A549 (cell line): ENCODE data around the gene KLK10. TPM values are rescaled to one million over a fixed set of nuclear protein-coding genes. Genes with fewer than 3 reads are reported as not detected.

Source experiments
- ATAC-seq, 2 experiments: fragments of 200-7000 bp in 1 of 2; fragments of >200 bp in 1 of 2; cut with Nextera tagmentation in 1 of 2; cut with Tn5 transposase in 1 of 2; 3 replicates each; pipeline versions ENCODE4 v1.8.0 to v1.9.1; 2018 to 2020; ENCODE audit warnings: mild to moderate bottlenecking in 1 of 2, moderate library complexity in 1 of 2
- CTCF ChIA-PET: fragments of 300-600 bp; sonication (Branson Sonifier 250); formaldehyde crosslinking; extraction: SDS; loops from one replicate; lab custom pipeline; 2021; ENCODE audit warnings: antibody characterized with exemption, inconsistent platforms; lab: Yijun Ruan, JAX
- POLR2A ChIA-PET: fragments of 350-600 bp; formaldehyde crosslinking; extraction: SDS; loops from one replicate; lab custom pipeline; 2021; ENCODE audit warnings: antibody characterized with exemption, inconsistent platforms; lab: Yijun Ruan, JAX
- DNase-seq, 2 experiments: peaks; one replicate each; pipeline versions ENCODE4 v3.0.0 to v3.0.0-alpha.2; 2011 to 2016; ENCODE audit warnings: low read depth in 1 of 2, low spot score in 1 of 2
- FAIRE-seq: peaks from 2 replicates; lab custom pipeline; 2011; peaks lifted over from hg19 to GRCh38; lab: Jason Lieb, UNC
- H3K27ac ChIP-seq, 2 experiments: fragments of >200 bp; sonication (Bioruptor Twin); formaldehyde crosslinking; 3 replicates each; pipeline ENCODE4 v1.5.1; 2016 to 2017
- H3K4me1 ChIP-seq: fragments of >200 bp; sonication (Bioruptor Twin); formaldehyde crosslinking; 3 replicates; pipeline ENCODE4 v1.6.1; 2016
- H3K4me2 ChIP-seq: fragments of >200 bp; sonication (Bioruptor Twin); formaldehyde crosslinking; 3 replicates; pipeline ENCODE4 v1.6.1; 2016
- H3K4me3 ChIP-seq: fragments of >200 bp; sonication (Bioruptor Twin); formaldehyde crosslinking; 3 replicates; pipeline ENCODE4 v1.5.1; 2016
- H3K9me3 ChIP-seq: fragments of >200 bp; sonication (Bioruptor Twin); formaldehyde crosslinking; 3 replicates; pipeline ENCODE4 v1.6.1; 2016
- CBX2 ChIP-seq: fragments of 200-600 bp; sonication (generic); IDR thresholded peaks from 2 replicates; pipeline ENCODE4 v1.6.1; 2016; ENCODE audit warnings: low read depth, mild to moderate bottlenecking, borderline replicate concordance
- CEBPB ChIP-seq, 2 experiments: fragments of >200 bp in 1 of 2; sonication (Bioruptor Twin) in 1 of 2; formaldehyde crosslinking in 1 of 2; IDR thresholded peaks; 2 replicates each; pipeline ENCODE4 v1.6.1; 2012 to 2016
- CHD2 ChIP-seq: fragments of 150-350 bp; IDR thresholded peaks from 2 replicates; pipeline ENCODE4 v1.6.1; 2014; ENCODE audit warnings: low read length; ENCODE audit not compliant: partially characterized antibody
- EHMT2 ChIP-seq: fragments of 200-600 bp; sonication (generic); IDR thresholded peaks from 2 replicates; pipeline ENCODE4 v1.6.1; 2016; ENCODE audit warnings: antibody characterized with exemption, low read depth, mild to moderate bottlenecking, moderate library complexity
- ESRRA ChIP-seq: fragments of 150-350 bp; IDR thresholded peaks from 2 replicates; pipeline ENCODE4 v1.6.1; 2014; ENCODE audit warnings: mild to moderate bottlenecking, low read length, borderline replicate concordance
- HDAC2 ChIP-seq: fragments of 200-600 bp; sonication (generic); IDR thresholded peaks from 2 replicates; pipeline ENCODE4 v1.6.1; 2016
- HEYL ChIP-seq: fragments of 250-450 bp; sonication (Bioruptor Pico); IDR thresholded peaks from 2 replicates; pipeline ENCODE4 v1.8.0; 2021; ENCODE audit warnings: mild to moderate bottlenecking, moderate library complexity
- HOXB13 ChIP-seq: fragments of 250-450 bp; sonication (Bioruptor Pico); IDR thresholded peaks from 2 replicates; pipeline ENCODE4 v1.5.0; 2020; ENCODE audit warnings: low read depth, mild to moderate bottlenecking, moderate library complexity
- JUNB ChIP-seq: fragments of >200 bp; sonication (Bioruptor Twin); formaldehyde crosslinking; IDR thresholded peaks from 2 replicates; pipeline ENCODE4 v1.6.1; 2016
- MYC ChIP-seq: IDR thresholded peaks from 2 replicates; pipeline ENCODE4 v1.6.1; 2012; ENCODE audit warnings: mild to moderate bottlenecking, inconsistent platforms, low read length, improper control_type of control experiment, borderline replicate concordance
- NR3C1 ChIP-seq: fragments of >200 bp; sonication (Bioruptor Twin); formaldehyde crosslinking; IDR thresholded peaks from 3 replicates; pipeline ENCODE4 v1.6.1; 2017
- PBX3 ChIP-seq: IDR thresholded peaks from 2 replicates; pipeline ENCODE4 v1.6.1; 2012
- PHF8 ChIP-seq: fragments of 200-600 bp; sonication (generic); IDR thresholded peaks from 2 replicates; pipeline ENCODE4 v1.6.1; 2016; ENCODE audit warnings: low read depth, mild to moderate bottlenecking, antibody characterized with exemption, moderate library complexity, borderline replicate concordance
- RCOR1 ChIP-seq: fragments of 150-350 bp; IDR thresholded peaks from 2 replicates; pipeline ENCODE4 v1.6.1; 2014; ENCODE audit warnings: antibody characterized with exemption, low read length, low read depth
- TFCP2L1 ChIP-seq: fragments of 250-450 bp; sonication (Bioruptor Pico); IDR thresholded peaks from 2 replicates; pipeline ENCODE4 v1.5.0; 2021; ENCODE audit warnings: mild to moderate bottlenecking
- ZSCAN20 ChIP-seq: fragments of 250-450 bp; sonication (Bioruptor Pico); IDR thresholded peaks from 2 replicates; pipeline ENCODE4 v1.8.0; 2022; ENCODE audit warnings: mild to moderate bottlenecking, moderate library complexity
- WGBS: methylation state at CpG from one replicate; pipeline ENCODE4 v1.1.6; 2017; ENCODE audit errors: missing lambda C conversion rate; 5-methylcytosine and 5-hydroxymethylcytosine counted together
- polyA plus RNA-seq, 4 experiments: library from polyadenylated mRNA; depleted of rRNA in 3 of 4; stranded (reverse); fragments of >200 nt; fragmentation: RNase III in 1 of 4; extraction: RNeasy Plus Mini Kit Qiagen cat#74134 plus additional on column Dnase treatment in 1 of 4; gene quantifications; 2 replicates in 3 of 4; 3 replicates in 1 of 4; pipeline ENCODE4 v1.2.3, GENCODE V29; 2011 to 2017
- TF ChIP-seq, protein P1 (sequence below): fragments of 250-450 bp; sonication (Bioruptor Pico); IDR thresholded peaks from 2 replicates; pipeline ENCODE4 v1.5.0; 2021; ENCODE audit warnings: mild to moderate bottlenecking, moderate library complexity, borderline replicate concordance
- TF ChIP-seq, protein P2 (sequence below): fragments of >200 bp; sonication (Bioruptor Twin); formaldehyde crosslinking; IDR thresholded peaks from 3 replicates; pipeline ENCODE4 v1.5.1; 2016
- TF ChIP-seq, protein P3 (sequence below): fragments of 200-600 bp; sonication (generic); IDR thresholded peaks from 2 replicates; pipeline ENCODE4 v1.6.1; 2016; ENCODE audit warnings: antibody characterized with exemption, mild to moderate bottlenecking, moderate library complexity

Gene KLK10
- polyA plus RNA-seq, 2 of the 4 experiments (the other 2 are of a cell fraction), result 0.18 TPM; not detected in 1

DNA sequence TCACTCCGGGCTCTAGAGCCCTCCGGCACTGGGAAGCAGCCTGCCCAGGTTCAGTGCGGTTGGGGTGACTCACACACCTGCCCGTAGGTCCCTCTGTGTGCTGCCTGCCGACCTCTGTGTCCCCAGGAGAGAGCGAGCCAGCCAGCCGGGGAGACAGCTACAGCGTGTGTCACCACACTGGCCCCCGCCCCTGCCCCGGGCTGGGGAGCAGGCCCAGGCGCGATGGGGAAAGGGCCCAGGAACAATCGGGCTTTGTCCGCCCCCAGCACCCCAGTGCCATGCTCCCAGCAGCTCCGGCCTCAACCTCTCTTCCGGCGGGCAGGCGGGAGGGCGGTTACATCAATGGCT lies 50.1 kb downstream of the KLK10 start, which contains the start of gene KLK6:
Gene KLK6, minus strand, starts transcription at position 179 of the 348 bp plus-strand sequence. CDS start 1,487 bp downstream, outside the sequence.
- Histone ChIP-seq H3K27ac (no peak within 1 kb of the TSS), H3K4me3 (no peak within 1 kb of the TSS)

DNA sequence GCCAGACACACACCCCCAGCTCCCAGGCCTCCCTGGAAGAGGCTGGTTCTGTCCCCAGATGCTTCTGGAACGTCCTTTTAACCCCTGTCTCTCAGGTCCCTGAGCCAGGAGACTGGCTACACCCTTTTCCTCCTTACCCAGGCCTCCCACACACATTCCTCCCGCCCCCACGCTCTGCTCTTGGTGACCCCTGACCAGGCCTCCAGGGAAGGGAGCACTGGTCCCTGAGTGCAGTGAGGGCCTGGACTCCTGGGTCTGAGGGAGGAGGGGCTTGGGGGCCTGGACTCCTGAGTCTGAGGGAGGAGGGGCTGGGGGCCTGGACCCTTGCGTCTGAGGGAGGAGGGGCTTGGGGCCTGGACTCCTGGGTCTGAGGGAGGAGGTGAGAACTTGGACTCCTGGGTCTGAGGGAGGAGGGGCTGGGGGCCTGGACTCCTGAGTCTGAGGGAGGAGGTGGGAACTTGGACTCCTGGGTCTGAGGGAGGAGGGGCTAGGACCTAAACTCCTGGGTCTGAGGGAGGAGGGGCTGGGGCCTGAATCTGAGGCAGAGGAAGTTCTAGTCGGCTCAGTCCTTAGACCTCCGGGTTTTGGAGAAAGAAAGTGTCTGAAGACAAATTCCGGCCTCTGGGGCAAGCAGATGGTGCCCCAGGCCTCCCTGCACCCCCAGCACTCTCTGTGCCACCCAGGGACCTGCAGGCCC lies 50.6 kb downstream of the KLK10 start:
- no peak for ATAC-seq
- ChIA-PET CTCF (interaction anchor here (1.0 kb wide), 1 partner anchor 48 kb away, joined by 3 read pairs; no protein-coding TSS in a partner anchor), POLR2A (no interaction called here)
- TF ChIP-seq CBX2 (no peak), CHD2 (no peak), HOXB13 (no peak), PHF8 (no peak), TFCP2L1 (CRISPR knock-in tag) (no peak), RCOR1 (no peak), HEYL (CRISPR knock-in tag) (no peak), ZSCAN20 (CRISPR knock-in tag) (no peak), ESRRA (no peak), NR3C1 (no peak), MYC (no peak), PBX3 (no peak), HDAC2 (no peak), CEBPB (IDR thresholded peaks at IDR 0.05) (no peak), JUNB (no peak)
- TF ChIP-seq, protein P1, sequence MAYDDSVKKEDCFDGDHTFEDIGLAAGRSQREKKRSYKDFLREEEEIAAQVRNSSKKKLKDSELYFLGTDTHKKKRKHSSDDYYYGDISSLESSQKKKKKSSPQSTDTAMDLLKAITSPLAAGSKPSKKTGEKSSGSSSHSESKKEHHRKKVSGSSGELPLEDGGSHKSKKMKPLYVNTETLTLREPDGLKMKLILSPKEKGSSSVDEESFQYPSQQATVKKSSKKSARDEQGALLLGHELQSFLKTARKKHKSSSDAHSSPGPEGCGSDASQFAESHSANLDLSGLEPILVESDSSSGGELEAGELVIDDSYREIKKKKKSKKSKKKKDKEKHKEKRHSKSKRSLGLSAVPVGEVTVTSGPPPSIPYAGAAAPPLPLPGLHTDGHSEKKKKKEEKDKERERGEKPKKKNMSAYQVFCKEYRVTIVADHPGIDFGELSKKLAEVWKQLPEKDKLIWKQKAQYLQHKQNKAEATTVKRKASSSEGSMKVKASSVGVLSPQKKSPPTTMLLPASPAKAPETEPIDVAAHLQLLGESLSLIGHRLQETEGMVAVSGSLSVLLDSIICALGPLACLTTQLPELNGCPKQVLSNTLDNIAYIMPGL, result no peak
- TF ChIP-seq, protein P2, sequence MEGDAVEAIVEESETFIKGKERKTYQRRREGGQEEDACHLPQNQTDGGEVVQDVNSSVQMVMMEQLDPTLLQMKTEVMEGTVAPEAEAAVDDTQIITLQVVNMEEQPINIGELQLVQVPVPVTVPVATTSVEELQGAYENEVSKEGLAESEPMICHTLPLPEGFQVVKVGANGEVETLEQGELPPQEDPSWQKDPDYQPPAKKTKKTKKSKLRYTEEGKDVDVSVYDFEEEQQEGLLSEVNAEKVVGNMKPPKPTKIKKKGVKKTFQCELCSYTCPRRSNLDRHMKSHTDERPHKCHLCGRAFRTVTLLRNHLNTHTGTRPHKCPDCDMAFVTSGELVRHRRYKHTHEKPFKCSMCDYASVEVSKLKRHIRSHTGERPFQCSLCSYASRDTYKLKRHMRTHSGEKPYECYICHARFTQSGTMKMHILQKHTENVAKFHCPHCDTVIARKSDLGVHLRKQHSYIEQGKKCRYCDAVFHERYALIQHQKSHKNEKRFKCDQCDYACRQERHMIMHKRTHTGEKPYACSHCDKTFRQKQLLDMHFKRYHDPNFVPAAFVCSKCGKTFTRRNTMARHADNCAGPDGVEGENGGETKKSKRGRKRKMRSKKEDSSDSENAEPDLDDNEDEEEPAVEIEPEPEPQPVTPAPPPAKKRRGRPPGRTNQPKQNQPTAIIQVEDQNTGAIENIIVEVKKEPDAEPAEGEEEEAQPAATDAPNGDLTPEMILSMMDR, result no peak
- TF ChIP-seq, protein P3, sequence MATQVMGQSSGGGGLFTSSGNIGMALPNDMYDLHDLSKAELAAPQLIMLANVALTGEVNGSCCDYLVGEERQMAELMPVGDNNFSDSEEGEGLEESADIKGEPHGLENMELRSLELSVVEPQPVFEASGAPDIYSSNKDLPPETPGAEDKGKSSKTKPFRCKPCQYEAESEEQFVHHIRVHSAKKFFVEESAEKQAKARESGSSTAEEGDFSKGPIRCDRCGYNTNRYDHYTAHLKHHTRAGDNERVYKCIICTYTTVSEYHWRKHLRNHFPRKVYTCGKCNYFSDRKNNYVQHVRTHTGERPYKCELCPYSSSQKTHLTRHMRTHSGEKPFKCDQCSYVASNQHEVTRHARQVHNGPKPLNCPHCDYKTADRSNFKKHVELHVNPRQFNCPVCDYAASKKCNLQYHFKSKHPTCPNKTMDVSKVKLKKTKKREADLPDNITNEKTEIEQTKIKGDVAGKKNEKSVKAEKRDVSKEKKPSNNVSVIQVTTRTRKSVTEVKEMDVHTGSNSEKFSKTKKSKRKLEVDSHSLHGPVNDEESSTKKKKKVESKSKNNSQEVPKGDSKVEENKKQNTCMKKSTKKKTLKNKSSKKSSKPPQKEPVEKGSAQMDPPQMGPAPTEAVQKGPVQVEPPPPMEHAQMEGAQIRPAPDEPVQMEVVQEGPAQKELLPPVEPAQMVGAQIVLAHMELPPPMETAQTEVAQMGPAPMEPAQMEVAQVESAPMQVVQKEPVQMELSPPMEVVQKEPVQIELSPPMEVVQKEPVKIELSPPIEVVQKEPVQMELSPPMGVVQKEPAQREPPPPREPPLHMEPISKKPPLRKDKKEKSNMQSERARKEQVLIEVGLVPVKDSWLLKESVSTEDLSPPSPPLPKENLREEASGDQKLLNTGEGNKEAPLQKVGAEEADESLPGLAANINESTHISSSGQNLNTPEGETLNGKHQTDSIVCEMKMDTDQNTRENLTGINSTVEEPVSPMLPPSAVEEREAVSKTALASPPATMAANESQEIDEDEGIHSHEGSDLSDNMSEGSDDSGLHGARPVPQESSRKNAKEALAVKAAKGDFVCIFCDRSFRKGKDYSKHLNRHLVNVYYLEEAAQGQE, result no peak
- H3K27ac ChIP-seq, result no peak overlapping the region
- no peaks in the 10 kb centered on the region for H3K4me1 ChIP-seq
- WGBS, result 46% methylated on average over 6 of the region's 7 CpGs
- H3K4me2 ChIP-seq, result no peak overlapping the region
- H3K9me3 ChIP-seq, result peaks cover under 1% of the 10 kb centered on the region; the same call in 1 of the 3 replicates
- no peak for DNase-seq
- H3K4me3 ChIP-seq, result no peak overlapping the region
- no peak for FAIRE-seq

More for the DNA sequence above, 50.1 kb downstream of the KLK10 start, which contains the start of gene KLK6:
- 68% methylated on average over 14 of the region's 19 CpGs for WGBS
- no peak for TF ChIP-seq EHMT2
- Histone ChIP-seq H3K9me3 (no peaks in the 10 kb centered on the region), H3K4me2 (no peak within 1 kb of the TSS), H3K4me1 (no peaks in the 10 kb centered on the region)
- DNase-seq, result no peak
- ATAC-seq, result no peak
- FAIRE-seq, result no peak
- ChIA-PET CTCF (interaction anchor here (1.0 kb wide), 1 partner anchor 47 kb away, joined by 3 read pairs; no protein-coding TSS in a partner anchor), POLR2A (no interaction called here)
